OCI-LY1 (cell line): ENCODE measurements around the gene PTPRN2.

Source experiments
- H2AFZ ChIP-seq: fragments of 200-600 bp; sonication (generic), shearing (Covaris generic); 2 replicates; pipeline ENCODE4 v1.6.0; 2014; ENCODE audit warnings: antibody characterized with exemption, mild to moderate bottlenecking, low read length
- H3F3A ChIP-seq: fragments of 200-600 bp; sonication (generic), shearing (Covaris generic); 2 replicates; pipeline ENCODE4 v1.6.0; 2014; ENCODE audit warnings: mild to moderate bottlenecking, antibody characterized with exemption, low read length, moderate library complexity; ENCODE audit not compliant: insufficient read depth
- H3K27ac ChIP-seq: fragments of 200-600 bp; sonication (generic); 2 replicates; pipeline ENCODE4 v1.5.1; 2014; ENCODE audit warnings: low read length, mixed run types, mild to moderate bottlenecking, low read depth; ENCODE audit not compliant: poor library complexity, severe bottlenecking
- H3K27me3 ChIP-seq: fragments of 200-600 bp; sonication (generic); 2 replicates; pipeline ENCODE4 v1.6.0; 2014; ENCODE audit warnings: antibody characterized with exemption, mild to moderate bottlenecking, low read length, moderate library complexity; ENCODE audit not compliant: insufficient read depth
- H3K36me3 ChIP-seq: fragments of 200-600 bp; sonication (generic); 2 replicates; pipeline ENCODE4 v1.6.1; 2014; ENCODE audit warnings: mild to moderate bottlenecking, antibody characterized with exemption, low read length, moderate library complexity, mixed read lengths; ENCODE audit not compliant: insufficient read depth
- H3K4me1 ChIP-seq: fragments of 200-600 bp; sonication (generic); 2 replicates; pipeline ENCODE4 v1.5.1; 2014; ENCODE audit warnings: mild to moderate bottlenecking, low read length, moderate library complexity; ENCODE audit not compliant: insufficient read depth, severe bottlenecking
- H3K4me2 ChIP-seq: fragments of 200-600 bp; sonication (generic), shearing (Covaris generic); 2 replicates; pipeline ENCODE4 v1.6.1; 2014; ENCODE audit warnings: low read length
- H3K4me3 ChIP-seq: fragments of 200-600 bp; sonication (generic); 2 replicates; pipeline ENCODE4 v1.5.1; 2014; ENCODE audit warnings: low read length, low read depth, mild to moderate bottlenecking, mixed read lengths; ENCODE audit not compliant: poor library complexity, severe bottlenecking
- H3K79me2 ChIP-seq: fragments of 200-600 bp; shearing (Covaris generic); 2 replicates; pipeline ENCODE4 v1.6.1; 2016; ENCODE audit warnings: mixed run types, low read length, mixed read lengths; ENCODE audit not compliant: insufficient read depth
- H3K9ac ChIP-seq: fragments of 200-600 bp; sonication (generic), shearing (Covaris generic); 2 replicates; pipeline ENCODE4 v1.6.1; 2014; ENCODE audit warnings: mild to moderate bottlenecking, low read length, mixed read lengths
- H3K9me2 ChIP-seq: fragments of 200-600 bp; sonication (generic), shearing (Covaris generic); 2 replicates; pipeline ENCODE4 v1.6.1; 2014; ENCODE audit warnings: low read depth, mild to moderate bottlenecking, low read length, mixed read lengths
- H3K9me3 ChIP-seq: fragments of 200-600 bp; shearing (Covaris generic); 2 replicates; pipeline ENCODE4 v1.6.1; 2014; ENCODE audit warnings: low read length, mixed read lengths
- H4K20me1 ChIP-seq: fragments of 200-600 bp; sonication (generic), shearing (Covaris generic); 2 replicates; pipeline ENCODE4 v1.6.0; 2016; ENCODE audit warnings: mild to moderate bottlenecking, low read length; ENCODE audit not compliant: insufficient read depth
- CTCF ChIP-seq: fragments of 200-600 bp; sonication (generic), shearing (Covaris generic); IDR thresholded peaks from 2 replicates; pipeline ENCODE4 v1.5.1; 2017; ENCODE audit warnings: mild to moderate bottlenecking, antibody characterized with exemption, low read length, moderate library complexity, mixed read lengths
- EZH2 ChIP-seq: fragments of 200-600 bp; sonication (generic), shearing (Covaris generic); IDR thresholded peaks from 2 replicates; pipeline ENCODE4 v1.8.0; 2017; ENCODE audit warnings: borderline replicate concordance, mixed run types, mild to moderate bottlenecking, antibody characterized with exemption, low read length, moderate library complexity, mixed read lengths

PTPRN2 gene

GRCh38 chr7:157676001-157676400 lies 911.6 kb downstream of the PTPRN2 start:
- Histone ChIP-seq H3K36me3 (no peaks in the 10 kb centered on the region), H3K79me2 (no peaks in the 10 kb centered on the region), H4K20me1 (no peaks in the 10 kb centered on the region), H2AFZ (no peak overlapping the region), H3K4me1 (no peaks in the 10 kb centered on the region), H3K4me3 (no peak overlapping the region), H3K27me3 (no peaks in the 10 kb centered on the region; the same call in 1 of the 2 replicates), H3K27ac (no peak overlapping the region), H3F3A (no peaks in the 10 kb centered on the region), H3K9ac (no peak overlapping the region), H3K4me2 (no peak overlapping the region), H3K9me3 (no peaks in the 10 kb centered on the region), H3K9me2 (no peaks in the 10 kb centered on the region)
- TF ChIP-seq CTCF (no peak), EZH2 (no peak)

GRCh38 chr7:157675427-157675927 lies 912.1 kb downstream of the PTPRN2 start:
- no peaks in the 10 kb centered on the region for H3K9me3 ChIP-seq
- H3K27ac ChIP-seq, result no peak overlapping the region
- TF ChIP-seq CTCF (no peak), EZH2 (no peak)
- H3K79me2 ChIP-seq, result no peaks in the 10 kb centered on the region
- H3K4me1 ChIP-seq, result no peaks in the 10 kb centered on the region
- no peaks in the 10 kb centered on the region for H3F3A ChIP-seq
- H3K4me3 ChIP-seq, result no peak overlapping the region
- no peaks in the 10 kb centered on the region for H3K9me2 ChIP-seq
- no peak overlapping the region for H3K4me2 ChIP-seq
- H3K27me3 ChIP-seq, result no peaks in the 10 kb centered on the region; the same call in 1 of the 2 replicates
- H3K36me3 ChIP-seq, result no peaks in the 10 kb centered on the region
- no peak overlapping the region for H2AFZ ChIP-seq
- no peak overlapping the region for H3K9ac ChIP-seq
- H4K20me1 ChIP-seq, result no peaks in the 10 kb centered on the region

- Histone ChIP-seq H3F3A (no peaks in the 10 kb centered on the region), H3K4me1 (no peaks in the 10 kb centered on the region), H3K27me3 (no peaks in the 10 kb centered on the region; the same call in 1 of the 2 replicates), H3K79me2 (no peaks in the 10 kb centered on the region), H3K4me3 (no peak overlapping the region), H4K20me1 (no peaks in the 10 kb centered on the region), H3K9me3 (no peaks in the 10 kb centered on the region), H2AFZ (no peak overlapping the region), H3K4me2 (no peak overlapping the region), H3K9me2 (no peaks in the 10 kb centered on the region), H3K27ac (no peak overlapping the region), H3K36me3 (no peaks in the 10 kb centered on the region), H3K9ac (no peak overlapping the region)
- TF ChIP-seq EZH2 (no peak), CTCF (no peak)
Measured at GRCh38 chr7:157674715-157675426, 912.8 kb downstream of the PTPRN2 start.
